GM19438 (cell line): ENCODE data around the gene MAMLD1.

Source experiments
- ATAC-seq: cut with Tn5 transposase; IDR thresholded peaks from one replicate; pipeline ENCODE4 v1.9.1; 2021; ENCODE audit warnings: low read depth; ENCODE audit not compliant: unreplicated experiment

Gene MAMLD1

DNA sequence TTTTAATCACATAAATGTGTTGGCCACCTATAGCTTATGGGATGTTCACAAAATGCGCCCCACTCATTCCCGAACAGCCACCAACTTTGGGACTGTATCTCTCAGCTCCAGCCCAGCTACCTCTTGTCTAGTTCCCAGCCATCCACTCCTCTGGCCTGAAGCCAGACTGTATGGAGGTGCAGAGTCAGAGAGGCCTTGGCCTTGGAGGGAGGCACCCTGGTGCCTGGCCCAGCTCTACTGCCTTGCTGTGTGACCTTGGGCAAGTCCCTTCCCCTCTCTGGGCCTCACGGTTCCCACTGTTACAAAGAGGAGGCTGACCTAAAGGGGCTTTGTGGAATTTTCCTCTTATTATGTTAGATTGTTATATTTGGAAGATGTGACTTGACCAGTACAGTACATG is 13.9 kb downstream of the MAMLD1 start:
- no peak for ATAC-seq

DNA sequence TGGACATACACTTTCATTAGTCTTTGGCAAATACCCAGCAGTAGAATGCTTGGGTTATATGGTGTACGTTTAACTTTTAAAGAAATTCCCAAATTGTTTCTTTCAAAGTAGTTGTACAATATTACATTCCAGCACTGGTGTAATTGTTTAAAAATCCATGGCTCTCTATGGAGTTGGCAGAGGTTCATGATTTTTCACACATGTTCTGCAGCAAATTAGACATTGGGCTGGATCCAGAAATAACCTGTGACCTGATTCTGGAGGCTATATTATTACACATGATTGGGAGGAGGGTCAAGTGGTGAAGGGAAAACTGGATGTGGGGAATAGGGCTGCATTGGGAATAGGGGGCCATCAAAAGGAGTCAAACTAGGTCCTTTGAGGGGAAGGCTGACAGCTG is 41.9 kb downstream of the MAMLD1 start:
- no peak for ATAC-seq

DNA sequence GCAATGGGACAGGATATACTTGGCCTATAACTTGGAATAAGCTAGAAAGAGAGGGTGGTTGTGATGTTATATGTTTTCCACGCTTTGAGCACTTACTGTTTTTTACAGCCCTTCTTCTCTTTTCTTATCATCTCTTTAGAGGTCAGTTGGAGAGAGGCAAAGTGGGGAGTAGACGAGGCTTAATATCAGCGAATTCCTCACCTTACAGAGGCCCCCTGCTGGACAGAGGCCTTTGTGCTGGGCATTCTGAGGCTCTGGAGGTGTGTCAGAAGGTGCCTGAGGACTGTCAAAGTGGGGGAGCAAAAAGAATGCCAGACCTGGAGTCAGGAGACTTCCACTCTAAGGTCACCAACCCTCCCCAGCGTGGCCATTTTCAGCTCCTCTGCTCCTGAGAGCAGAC is 42.5 kb downstream of the MAMLD1 start:
- no peak for ATAC-seq

DNA sequence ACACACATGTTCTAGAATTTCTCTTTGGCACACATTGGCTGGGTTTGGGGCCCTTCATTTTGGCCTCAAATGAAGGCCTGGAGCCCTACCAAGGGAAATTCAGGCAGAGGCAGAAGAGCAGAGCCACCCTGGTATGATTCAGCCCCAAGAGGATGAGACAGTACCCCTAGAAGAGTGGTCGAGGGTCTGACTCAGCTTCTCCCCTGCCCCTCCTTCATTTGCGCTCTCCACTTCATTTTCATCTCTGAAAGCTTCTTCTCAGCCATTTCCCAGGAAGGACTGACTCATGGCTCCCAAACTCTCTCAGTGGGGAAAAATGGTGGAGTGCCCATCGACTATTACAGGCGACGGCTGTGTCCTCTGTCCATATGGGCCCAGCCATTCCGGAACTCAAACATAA is 43.5 kb downstream of the MAMLD1 start:
- ATAC-seq = no peak

DNA sequence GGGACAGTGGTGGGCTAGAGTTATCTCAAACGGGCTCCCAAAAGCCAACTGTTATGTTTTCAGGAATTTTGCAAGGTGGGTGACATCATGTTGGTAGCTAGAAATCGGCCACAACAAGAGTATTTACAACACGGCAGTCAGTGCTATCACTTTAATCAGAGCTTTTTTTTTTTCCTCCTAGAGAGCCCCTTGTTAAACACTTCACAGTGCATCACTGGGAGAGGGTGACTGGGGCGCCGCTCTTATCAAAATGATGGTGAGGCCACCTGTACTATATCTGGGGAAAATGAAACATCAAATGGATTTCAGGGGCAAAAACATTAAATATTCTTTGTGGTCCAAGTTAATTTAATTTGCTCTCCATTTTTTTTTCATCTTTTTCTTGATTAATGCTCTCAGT is 44.9 kb downstream of the MAMLD1 start:
- no peak for ATAC-seq

DNA sequence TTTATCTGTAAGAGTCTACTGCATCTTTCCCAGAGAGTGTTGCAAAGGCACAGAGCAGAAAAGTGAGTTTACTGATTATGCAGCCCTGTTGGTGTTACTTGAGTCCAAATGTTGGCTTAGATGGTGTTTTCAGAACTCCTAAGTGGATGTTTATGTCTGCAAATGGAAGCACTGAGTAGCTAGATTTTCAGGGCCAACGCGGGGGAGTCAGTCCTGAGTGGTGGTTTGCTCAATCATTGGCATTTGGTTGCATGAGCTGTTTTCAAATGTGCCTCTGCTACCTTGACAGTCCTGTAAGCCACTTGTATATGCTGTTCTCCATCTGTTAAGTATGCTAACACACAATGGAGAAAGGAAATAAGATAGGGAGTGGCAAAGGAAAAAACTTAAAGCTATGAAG is 45.4 kb downstream of the MAMLD1 start:
- no peak for ATAC-seq

DNA sequence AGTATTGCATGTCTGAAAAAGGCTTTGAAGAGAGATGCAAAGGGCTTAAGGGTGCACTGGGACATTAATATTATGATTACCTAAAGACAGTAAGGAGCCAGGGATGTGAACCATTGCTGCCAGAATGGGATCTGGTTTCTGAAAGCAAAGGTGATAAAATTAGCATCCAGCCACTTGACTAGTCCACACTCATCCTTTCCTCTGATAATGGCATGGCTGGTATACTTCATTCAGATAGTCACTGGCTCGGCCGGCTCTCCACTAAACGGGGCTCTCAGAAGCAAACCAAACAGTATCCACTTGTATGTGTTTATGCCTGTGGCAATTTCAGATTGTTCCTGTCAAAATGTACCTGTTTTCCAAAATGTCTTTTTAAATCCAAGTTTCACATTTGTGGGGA is 46.4 kb downstream of the MAMLD1 start:
- no peak for ATAC-seq

DNA sequence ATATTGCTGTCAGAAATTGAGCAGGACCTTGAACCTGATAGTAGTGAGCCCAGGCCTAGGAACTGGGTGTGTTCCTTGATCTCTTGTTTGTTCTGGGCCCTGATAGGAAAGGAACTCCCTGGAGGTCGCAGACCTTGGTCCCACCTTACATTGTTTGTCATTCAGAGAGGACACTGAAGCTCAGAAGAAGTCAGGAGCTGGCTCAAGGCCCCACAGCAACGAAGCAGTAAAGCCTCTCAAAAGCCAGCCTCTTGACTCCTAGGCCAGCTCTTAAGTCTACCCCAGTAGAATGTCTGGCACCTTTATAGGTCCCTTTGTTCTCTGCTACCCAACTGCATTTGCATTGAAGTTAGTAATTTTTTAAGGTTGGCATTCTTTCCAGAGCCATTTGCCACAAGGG is 46.8 kb downstream of the MAMLD1 start:
- no peak for ATAC-seq

DNA sequence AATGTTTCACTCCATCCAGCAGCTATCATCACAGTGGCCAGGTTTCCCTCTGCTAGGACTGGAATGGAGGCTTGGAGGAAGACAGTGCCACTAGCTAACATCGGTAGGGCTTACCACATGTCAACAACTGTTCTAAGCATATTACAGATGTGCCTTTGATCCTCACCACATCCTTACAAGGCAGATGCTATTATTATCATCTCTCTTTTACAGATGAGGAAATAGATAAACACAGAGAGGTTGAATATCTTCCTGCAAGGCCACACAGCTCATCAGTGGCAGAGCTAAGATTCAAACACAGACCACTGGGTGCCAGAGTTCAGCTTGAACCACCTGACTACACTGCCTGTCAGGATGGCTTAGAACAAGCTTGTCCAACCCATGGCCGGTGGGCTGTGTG is 47.4 kb downstream of the MAMLD1 start:
- ATAC-seq = no peak

DNA sequence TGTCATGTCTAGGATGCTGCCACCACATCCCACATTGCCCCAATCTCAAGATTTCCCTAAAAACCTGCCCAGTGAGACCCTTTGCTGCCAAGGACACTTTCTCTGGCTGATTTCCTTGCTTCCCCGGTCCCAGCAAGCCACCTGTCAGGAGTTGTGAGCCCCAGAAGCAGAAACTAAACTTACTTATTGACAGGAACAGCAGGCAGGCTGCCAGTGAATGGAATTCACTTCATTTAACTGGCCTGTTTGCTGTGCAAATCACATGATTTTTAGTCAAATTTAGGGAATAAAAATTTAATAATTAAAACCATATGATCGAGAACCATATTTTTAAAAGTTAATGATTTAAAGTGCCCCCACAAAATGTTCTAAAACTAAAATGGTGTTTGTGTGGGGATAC is 48.5 kb downstream of the MAMLD1 start:
- ATAC-seq = no peak

DNA sequence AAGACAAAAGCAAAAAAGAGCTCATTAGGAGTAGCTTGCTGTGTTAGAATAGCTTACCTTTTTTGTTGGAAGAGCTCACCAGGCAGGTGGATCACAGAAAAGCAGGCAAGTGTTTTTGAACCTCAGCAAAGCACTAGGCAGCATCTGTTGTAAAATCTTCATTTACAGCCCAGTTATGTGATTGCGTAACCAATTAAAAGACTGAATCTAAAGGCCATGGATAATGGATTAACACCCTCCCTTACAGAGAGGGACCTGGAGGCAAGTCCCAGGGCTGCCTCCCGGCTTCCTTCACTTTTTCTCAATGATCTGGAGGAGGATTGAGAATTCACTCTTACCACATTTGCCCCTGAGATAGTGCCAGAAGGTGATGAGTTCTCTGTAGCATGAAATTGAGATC is 51.1 kb downstream of the MAMLD1 start:
- no peak for ATAC-seq

DNA sequence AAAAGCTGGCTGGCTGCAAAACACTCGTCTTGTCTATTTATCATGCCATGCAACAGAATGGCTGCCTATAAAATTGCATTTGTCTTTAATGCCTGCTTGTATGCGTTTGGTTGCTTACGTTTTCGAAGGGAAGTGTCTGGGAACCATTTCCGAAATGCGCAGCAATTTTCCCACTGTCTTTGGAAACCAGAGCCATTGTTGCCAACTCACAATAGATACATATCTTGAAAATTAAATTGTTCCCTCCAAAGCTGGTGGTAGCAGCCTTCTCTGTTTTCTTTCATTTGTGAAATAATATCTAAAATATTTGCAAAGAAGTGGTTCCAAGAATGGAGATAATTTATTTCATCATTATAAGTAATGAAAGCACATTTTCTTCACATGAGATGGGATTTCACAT is 53.4 kb downstream of the MAMLD1 start:
- no peak for ATAC-seq

DNA sequence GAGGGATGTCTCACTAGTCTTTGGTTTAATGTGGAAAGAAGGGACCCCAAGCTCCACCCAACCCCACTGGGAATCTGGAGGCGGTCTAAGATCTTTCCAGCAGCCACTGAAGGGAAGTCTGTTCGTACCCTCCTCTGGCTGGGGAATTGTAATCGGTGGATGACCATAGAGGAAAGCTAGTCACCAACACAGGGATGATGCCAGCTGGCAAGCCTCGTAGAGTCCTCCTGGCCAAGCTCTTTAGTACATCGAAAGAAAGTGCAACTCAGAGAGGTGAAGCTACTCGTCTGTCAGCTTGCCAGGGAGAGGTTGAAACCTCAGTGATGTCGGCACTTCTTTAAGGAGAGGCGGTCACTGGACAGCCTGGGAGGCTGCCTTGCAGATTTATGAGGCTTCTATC is 58.7 kb downstream of the MAMLD1 start:
- ATAC-seq = no peak

DNA sequence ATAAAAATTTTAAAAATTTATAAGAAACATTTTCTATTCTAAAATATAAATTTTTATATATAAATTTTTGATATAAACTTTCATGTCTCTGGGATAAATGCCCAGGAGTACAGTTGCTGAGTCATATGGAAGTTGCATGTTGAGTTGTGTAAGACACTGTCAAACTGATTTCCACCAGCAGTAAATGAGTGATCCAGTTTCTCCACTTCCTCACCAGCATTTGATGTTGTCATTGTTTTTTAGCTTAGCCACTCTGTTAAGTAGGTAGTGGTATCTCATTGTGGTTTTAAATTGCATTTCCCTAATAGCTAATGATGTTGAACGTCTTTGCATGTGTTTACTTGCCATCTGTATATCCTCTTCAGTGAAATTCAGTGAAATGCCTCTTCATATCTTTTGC is 66.5 kb downstream of the MAMLD1 start:
- no peak for ATAC-seq

DNA sequence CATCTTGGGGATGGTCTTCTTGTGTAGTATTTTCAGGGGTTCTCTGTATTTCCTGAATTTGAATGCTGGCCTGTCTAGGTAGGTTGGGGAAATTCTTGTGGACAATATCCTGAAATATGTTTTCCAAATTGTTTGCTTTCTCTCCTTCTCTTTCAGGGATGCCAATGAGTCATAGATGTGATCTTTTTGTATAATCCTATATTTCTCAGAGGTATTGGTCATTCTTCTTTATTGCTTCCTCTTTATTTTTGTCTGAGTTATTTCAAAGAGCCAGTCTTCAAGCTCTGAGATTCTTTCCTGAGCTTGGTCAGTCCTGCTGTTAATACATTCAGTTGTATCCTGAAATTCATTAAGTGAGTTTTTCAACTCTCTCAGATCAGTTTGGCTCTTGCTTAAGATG is 73.1 kb downstream of the MAMLD1 start:
- no peak for ATAC-seq

DNA sequence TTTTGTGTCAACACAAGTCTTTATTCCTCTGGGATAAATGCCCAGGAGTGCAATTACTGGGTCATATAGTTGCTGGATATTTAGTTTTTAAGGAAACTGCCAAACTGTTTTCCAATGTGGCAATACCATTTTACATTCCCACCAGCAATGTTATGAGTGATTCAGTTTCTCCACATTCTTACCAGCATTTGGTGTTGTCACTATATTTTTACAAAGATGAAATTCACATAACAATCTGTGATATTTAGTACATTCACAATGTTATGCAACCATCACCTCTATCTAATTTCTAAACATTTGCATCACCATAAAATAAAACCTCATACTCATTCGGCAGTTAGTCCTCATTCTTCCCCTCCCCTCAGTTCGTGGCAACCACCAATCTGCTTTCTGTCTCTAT is 75.0 kb downstream of the MAMLD1 start:
- ATAC-seq = no peak

DNA sequence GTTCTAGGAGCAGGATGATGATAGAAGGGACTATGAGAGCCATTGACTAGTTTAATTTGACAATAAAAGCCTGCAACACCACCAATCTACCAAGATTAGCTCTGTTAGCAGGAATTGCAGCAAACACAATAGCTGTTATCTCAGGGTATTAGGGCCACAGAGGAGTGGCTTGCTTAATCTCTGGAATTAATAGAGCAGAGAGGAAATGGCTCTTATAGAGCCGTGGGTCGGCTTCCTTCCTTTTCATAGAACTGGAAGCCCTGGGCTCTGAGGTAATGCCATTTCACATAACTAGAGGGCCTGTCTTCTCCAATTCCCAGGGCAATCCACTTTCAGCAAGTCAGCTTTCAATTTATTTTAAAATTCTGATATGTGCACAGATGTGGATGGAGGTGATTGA is 83.0 kb downstream of the MAMLD1 start:
- ATAC-seq = no peak

DNA sequence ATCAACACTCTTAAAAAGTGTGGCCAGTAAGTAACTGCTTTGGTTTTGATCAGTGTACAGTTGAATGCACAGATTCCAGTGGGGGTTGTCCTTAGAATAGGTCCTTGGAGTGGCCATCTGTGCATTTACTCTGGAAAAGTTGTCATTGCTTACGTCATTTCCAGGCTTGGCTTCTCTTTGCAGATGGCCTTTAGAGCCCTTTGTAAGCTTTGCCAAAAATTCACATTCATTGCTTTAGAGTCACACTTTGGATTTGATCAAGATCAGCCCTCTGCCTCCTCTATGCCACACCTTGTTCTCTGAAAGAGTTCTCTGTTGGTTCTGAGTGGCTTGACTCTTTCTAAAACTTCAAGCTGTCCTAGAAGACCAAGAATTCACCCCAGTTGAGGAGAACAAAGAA is 83.9 kb downstream of the MAMLD1 start:
- no peak for ATAC-seq

DNA sequence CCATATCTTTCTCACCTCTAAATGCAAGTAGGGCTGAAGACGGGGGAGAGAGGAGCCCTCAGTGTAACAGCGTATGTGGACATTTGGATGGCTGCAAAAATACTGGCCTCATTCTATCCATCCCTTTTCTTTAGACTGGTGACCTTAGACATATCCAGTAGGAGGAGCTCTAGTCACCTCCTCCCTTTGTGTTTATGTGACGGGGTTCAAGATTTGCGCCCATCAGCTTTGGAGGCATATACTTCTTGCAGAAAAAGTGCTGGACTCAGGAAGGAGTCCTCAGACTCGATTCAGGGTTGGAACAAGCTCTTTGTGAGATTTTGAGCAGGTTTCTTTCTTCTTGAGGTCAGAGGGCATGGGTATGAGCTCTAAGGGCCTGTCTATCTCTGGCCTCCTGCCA is 86.2 kb downstream of the MAMLD1 start:
- ATAC-seq = no peak

DNA sequence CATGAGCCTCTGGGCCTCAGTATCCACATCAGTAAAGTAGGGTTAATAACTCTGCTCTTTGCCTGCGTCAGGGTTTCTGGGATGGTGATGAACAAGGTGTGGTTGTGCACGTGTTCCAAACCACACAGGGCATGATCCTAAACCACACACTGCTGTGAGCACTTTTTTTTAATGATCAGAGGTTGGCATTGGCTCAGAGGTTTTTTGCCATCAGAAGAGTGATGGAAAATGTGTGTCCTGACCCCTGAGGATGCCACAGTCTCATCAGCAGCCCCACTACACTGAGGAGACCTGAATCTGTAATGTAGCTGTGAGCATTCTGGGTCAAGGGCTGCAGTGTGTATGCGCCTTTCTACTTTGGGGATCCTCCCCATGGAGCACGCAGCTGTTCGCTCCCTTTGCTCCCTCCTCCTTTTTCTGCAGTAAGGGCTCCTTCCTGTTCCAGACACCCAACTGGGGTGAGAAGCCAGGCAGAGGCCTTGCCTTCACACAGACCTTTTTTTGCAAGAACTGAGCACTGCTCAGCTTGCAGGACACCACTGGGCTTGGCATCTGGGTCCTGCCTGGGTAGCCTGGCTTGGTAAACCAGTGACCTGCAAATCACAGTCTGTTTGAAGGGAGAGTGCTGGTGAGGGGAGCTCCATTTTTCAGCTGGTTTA is 87.5 kb downstream of the MAMLD1 start:
- ATAC-seq = no peak

DNA sequence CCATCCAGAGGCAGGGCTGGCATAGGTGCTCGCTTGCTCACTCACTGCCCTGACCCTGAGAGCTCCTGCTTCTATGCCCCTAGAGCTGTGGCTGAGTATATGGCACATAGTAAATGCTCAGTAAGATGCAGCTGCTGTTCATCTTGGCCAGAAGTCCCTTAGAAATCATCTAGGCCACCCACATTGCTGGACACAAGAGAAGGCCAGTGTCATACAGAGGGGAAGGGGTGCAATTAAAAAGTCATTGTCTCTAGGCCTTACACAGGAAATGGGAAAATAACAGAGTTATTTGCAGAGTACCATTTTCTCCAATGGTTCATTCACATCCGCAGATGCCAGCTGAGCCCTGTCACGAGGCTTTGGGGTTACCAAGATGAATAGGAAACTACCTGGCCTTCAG is 88.8 kb downstream of the MAMLD1 start:
- no peak for ATAC-seq

DNA sequence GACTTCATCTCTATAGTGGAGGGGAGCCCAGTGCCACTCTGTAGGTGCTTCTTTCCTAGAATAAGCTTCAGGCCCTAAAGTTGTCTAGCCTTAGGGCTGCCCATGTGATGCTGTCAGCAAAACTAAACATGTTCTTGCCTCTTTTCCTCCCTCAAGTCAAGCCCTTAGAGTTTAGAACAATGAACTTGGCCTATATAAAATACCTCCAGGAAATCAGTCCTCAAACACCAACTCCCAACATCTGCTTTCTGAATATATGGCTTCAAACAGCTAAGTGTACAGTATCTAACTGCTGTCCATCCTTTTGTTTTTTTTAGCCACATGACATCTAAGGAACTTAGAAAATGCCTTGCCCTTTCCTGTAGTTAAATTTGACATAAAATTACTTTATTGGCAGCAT is 91.0 kb downstream of the MAMLD1 start:
- no peak for ATAC-seq

DNA sequence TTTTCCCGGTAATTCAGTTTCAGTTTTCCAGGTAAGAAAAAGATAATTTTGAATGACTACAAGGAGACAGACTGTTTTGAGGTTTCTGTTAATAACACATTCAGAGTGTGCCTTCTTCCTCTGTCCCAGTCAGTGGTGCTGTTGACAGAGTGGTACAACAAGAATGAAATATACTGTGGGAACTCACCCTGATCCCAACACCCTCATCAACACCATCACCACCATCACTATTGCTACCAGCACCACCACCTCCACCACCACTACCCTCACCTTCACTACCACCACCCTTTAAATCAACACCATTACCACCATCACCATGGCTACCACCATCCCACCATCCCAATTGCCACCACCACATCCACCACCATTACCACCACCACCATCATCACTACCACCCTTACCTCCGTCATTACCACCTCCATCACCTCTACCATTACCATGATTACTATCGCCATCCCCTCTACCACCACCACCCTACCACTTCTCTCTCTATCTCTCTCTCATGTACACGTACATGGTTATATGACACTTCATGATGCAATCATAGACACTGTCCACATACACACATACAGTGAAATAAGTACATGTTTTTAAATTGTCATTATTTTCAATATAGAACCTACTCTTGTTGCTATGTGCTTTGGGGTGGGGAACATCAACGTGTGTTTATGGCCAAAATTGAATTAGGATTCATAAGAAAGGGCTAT is 91.5 kb downstream of the MAMLD1 start:
- no peak for ATAC-seq
